NCI-H69 (cell line): ENCODE results near the gene FHL2.
A peak's percentile ranks its signal among the peaks of the same experiment; 100 is the strongest.
"Not testable (repeated sequence)": the region's sequence is repeated elsewhere in the genome, so short reads cannot be mapped to it uniquely, and the experiment has no call there.

Experiments used
- DNase-seq: peaks from one replicate; lab custom pipeline; 2025; lab: John Stamatoyannopoulos, UW

FHL2 gene

DNA sequence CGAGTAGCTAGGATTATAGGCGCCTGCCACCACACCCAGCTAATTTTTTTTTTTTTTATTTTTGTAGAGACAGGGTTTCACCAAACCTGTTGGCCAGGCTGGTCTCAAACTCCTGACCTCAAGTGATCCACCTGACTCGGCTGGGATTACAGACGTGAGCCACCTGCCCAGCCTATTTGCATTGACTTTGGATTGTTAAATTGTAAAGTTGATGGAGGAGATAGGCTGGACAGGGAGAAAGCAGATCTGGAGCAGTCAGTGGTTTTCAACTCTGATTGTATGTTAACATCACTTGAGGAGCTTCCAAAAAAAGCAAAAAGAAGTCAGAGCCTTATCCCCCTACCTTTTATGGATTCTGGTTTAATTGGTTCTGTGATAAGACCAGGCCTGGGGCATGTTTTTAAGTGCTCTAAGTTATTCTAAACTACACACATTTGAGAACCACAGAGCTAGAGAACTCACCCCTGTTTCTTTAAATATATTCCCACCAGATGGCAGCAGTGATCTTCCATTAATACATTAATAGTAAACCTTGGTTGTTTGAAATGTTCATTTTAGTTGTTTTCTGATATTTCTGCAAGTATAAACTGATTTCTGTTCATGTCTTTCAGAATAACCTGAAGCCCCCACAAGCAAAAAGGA is 54.0 kb downstream of the FHL2 start:
- DNase-seq: peak; percentile 14

DNA sequence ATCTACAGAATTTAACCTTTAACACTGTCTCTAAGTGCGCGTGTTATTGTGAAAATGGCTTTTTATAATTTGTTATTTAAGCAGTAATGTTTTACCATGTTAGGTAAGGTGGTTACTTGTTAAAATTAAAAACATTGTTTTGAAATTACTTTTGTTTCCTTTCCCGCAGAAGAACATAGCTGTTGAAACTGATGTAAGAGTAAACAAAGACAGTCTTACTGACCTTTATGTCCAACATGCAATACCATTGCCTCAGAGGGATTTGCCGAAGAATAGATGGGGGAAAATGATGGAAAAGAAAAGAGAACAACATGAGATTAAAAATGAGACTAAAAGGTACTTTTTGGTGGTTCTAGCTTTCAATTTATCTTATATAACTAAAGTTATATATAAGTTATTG is 59.4 kb downstream of the FHL2 start:
- DNase-seq: no peak

DNA sequence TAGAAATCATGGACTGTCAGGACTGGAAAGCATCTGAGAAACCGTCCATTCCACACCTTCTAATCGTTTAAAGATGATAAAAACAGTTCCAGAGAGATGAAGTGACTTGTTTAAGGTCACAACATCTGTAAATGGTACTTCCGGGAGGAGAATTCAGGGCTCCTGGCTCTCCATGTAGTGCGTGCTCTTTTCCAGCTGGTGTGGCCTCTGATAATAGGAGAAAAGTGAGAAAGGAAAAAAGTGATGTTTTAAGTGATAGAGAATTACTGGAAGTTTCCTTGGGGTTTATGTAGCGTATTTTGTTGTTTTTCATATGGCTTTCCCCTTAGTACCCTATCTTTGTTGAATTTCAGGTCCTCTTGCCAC is 60.8 kb downstream of the FHL2 start:
- DNase-seq: no peak

DNA sequence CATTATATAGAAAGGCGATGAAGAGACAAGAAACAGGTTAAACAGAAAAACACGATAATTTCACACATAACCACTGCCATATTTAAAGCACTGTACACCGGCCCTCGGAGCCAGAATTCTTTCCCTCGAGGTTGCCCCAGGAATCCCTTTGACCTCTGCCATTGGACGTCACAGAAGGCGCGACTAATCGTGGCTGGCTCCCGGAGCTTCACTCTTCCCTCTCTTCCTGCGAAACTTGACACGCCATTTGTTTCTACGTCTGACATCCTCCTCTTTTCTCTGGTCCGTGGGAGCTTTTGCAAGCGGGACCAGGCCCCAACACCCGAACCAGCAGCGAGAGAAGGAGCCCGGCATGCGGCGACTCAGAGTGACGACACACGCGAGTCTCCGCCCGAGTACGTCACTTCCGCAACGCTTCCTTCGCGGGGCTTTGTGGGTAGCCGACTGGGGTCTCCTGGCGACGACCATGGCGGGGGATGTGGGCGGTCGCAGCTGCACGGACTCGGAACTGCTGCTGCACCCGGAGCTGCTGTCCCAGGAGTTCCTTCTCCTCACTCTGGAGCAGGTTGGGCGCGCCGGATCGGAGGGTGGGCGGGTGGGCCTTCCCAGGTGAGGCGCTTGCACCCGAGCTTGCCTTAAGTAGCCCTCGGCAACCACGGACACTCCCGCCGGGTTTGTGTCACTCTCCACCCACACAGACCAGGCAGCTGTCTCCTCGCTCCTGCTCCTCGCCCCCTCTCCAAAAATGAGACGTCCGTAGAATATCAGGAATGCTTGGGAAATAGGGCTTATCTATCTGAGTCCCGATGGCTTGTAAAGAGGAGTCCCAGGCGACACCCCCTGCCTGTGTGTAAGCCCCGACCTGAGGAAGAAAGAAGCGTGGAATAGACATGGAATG is 61.5 kb downstream of the FHL2 start, which contains the start of gene C2orf49:
C2orf49 (plus strand) TSS at position 419 of the 898 bp plus-strand sequence; CDS start at position 467, 48 bp downstream.
- peak; percentile 90 for DNase-seq

DNA sequence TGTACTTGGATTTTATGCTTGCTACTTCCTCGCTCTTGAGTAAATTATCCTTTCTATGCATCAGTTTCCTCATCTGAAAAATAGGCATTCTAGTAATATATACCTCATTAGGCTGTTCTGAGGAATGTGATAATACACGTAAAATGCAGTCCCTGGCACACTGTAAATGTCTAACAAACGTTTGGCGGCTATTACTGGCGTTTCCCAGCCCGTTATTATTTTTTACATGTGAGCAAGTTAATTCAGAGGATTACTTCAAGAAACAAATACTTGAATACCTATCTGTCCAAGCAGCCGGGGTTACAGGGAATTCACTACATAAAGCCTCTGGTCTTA is 62.1 kb downstream of the FHL2 start:
- no peak for DNase-seq

DNA sequence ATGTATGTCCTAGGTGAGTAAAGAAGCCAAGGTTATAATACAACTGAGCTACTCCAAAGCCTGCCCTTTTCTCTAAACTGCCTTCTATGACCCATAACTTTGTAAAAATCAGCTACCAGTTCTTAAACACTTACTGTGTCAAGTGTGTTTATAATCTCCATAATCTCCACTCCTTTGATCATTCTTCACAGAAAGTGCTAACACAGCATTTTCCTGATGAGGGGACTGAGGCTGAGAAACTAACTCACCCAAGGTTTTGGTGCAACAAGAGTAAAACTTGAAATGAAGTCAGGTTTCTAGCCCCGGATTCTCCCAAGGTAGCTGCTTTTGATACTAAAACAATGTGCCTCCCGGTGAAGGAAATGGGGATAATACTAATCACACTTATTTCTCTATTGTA is 63.4 kb downstream of the FHL2 start:
- DNase-seq: no peak

DNA sequence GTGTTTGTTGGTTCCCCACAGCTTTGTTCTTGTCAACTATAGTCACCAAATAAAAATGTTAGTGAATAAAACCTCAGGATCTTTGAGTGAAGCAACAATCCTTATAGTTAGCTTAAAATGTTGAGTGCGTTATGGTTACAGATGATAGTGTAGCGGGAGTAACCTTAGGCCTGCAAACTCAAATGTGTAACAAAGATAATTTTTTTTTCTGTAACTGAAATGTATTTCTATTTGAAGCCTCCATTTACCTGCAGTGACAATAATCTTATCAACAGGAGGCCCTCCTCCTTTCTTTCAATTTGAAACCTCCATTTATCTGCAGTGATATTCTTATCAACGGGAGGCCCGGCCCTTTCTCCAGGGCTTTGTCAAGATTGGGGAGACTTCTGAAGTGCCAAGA is 64.6 kb downstream of the FHL2 start:
- no peak for DNase-seq

DNA sequence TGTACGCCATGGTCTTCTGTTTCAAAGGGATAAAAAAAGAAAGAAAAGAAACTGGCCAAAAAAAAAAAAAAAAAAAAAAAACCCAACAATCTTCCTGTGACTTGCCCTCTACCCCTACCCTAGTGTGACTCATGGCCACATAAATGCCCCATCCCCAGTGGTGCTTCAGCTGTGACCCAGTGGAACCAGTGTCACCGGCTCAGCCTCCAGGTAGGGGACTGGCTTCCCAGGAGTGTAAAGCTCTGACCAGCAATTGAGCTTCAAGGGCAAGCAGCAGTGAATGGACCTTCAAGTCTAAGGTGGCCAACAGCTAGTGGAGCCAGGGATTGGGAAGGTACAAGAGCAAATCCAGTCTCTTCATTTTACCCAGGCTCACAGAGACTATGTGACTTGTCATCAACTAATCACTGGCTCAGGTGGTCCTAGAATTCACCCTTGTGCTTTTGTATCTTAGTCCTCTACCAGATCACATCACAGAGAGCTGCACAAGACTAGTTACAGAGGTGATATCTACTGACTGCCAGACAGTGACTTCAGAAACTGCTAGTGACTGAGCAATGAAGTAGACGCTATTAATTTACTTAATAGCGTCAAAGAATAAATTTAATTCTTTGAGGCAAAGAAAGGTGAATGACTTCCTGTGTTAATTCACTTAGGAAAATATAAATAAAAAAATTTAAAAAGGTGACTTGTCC is 68.0 kb downstream of the FHL2 start:
- no peak for DNase-seq

DNA sequence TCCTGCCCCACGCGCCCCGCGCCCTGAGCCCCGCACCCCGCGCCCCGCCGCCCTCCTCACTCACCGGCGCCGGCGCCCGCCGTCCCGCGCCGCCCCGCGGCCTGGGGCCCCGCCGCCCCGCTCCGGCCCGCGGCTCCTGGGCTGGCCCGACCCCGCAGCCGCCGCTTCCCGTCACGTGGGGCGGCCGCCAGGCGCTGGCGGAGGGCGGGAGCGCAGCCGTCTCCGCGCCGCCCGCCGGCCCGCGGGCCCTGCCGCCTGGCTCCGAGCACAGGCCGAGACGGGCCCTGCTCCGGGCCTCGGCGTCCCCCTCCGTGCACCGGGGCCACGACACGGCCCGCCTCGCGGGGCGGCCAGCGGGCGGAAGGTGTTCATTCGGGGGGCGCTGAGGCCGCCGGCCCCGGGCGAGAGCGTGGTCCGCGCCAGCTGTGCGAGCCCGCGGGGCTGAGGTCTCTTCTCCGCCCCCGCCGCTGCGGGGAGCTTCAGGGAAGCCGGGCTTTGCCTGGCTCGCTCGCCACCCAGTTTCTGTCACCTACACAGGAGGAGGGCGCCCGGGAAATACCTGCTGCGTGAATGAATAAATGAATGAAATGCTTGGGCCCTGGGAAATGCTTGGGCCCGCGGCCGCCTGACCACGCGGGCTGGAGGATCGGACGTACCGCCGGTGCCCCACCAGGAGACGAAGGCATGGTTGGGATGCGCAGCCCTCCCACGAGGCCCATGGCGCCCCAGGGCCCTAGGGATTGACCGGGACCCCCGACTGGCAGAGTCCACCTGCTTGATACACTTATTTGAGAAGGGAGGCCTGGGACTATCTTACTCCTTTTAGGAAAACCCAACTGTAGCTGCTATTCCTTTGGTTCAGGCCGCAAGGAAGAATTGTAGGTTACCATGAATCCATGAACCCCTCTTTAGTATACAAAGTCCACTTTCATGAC is 69.0 kb downstream of the FHL2 start, which contains the start of gene TGFBRAP1:
TGFBRAP1 (minus strand) TSS at position 175 of the 935 bp plus-strand sequence. CDS start 21,434 bp downstream, outside the sequence.
- DNase-seq: peak; percentile 70

DNA sequence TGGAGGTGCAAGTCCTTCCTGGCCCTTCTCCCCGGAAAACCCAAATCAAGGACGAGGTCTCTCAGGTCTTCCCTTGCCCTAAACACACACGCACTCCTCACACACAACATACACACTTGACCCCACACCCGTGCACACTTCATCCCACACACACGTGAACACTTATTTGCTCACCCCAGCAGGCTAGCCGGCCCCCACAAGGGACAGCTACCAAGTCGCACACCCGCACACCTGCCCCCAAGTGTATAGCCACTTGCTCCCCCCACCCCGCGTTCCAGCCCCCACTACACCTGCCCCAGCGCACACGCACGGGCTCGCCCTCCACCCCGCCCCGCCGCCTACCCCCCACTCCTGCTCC is 69.7 kb downstream of the FHL2 start:
- peak; percentile 44 for DNase-seq

DNA sequence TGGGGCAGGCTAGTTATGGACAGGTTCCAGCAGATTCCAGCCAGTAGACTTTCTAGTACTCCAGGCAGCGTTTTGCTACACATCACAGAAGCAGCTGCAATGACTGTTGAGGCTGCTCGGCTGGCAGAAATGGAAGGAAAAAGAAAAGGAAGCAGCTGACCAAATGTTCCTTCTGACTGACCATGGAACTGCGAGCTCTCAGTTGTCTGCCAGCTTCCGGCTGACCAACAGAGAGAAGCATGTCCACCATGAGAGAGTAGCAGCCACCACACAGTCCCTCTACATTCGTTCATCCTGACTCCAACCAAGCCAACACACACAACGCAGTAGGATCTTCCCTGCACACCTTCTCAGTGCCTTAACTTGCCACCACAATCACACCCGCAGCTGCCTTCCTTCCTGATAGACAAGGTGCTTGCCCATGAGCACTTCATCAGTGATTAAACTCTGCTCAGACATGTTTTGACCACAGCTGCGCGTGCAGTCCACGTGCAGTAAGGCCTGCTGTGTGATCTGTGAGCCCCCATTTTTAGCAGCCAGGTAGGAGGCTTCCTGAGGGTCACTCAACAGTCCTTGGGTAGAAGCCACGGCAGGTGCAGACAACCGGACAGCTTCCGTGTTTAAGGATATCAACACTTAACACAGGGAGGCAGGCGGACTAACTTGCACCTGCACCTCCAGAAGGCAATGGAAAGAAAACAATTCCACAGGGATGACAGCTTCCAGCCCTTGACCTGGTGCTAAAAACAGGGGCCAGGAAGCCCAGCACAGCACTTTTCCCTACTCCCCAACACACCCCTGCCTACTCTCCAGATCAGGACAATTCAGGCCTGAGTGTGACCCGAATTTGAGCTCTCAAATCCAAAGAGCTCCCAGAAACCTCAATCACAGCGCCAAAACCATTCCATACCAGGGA is 70.3 kb downstream of the FHL2 start:
- DNase-seq: peak; percentile 44

DNA sequence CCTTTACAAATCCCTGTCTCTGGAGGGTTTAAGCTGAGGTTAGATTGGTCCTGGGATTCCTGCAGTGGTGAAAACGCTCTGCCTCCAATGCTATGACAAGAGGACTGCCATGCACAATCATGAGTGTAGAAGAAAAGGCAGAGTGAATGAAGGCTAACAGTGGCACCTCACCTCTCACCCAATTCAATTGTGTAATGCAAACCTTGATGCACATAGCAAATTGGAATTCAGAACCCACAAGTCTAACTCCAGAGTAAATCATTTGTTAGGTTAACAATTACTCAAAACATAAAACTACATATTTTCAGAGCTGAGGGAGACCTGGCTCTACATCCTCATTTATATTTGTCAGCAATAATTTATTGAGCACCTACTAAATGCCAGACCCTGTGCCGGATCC is 71.2 kb downstream of the FHL2 start:
- no peak for DNase-seq

DNA sequence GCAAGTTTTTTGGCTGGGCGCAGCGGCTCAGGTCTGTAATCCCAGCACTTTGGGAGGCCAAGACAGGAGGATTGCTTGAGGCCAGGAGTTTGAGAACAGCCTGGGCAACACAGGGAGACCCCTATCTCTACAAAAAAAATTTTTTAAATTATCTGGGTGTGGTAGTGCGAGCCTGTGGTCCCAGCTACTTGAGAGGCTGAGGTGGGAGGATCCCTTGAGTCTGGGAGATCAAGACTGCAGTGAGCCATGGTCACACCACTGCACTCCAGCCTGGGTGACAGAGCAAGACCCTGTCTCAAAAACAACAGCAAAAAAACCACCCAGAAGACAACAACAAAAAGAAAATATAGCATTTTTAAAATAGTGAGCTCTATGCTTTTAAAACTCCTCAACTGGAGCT is 71.6 kb downstream of the FHL2 start:
- DNase-seq: not testable (repeated sequence)

DNA sequence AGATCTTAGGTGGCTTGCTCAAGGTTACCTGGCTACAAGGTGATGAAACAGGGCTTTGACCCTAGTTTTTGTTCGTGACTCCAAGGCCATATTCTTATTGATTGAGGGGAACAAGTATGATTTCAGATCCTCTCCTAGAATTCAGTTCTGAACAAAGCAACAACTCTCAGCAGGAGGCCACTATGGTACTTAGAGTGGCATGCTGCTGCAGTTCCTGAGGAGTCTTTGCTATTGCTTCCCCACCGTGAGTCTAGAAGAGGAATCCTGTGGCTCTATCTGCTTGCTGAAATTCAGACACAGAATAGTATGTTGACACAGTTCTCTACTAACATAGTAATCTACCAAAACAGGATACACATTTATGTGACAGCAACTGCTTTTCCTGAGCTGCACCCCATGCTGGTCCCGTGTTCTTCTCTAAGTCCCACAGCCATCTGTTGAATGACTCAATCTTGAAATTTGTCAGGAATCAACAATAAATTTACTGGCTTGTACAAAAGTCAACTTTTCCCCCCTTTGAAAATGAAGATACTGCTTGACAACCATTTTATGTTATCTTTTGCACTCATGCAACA is 73.4 kb downstream of the FHL2 start:
- peak; percentile 3 for DNase-seq

DNA sequence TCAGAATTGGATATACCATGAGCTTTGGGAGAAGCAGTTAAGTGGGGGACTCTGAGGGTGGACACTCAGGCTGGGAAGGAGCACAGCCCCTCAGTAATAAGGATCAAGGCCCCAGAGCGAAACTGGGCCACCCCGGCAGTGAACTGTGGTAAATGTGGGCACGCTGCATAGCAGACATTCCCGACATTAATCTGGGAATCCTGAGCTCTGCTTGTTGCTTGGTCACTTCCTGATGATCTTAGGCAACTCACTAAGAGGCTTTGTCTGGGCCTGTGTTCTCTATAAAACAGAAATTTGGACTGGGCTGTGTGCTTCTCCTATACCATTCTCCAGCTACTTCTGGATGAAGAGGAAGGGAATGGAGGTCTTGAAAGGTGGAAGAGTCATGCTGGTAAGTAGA is 74.1 kb downstream of the FHL2 start:
- no peak for DNase-seq

DNA sequence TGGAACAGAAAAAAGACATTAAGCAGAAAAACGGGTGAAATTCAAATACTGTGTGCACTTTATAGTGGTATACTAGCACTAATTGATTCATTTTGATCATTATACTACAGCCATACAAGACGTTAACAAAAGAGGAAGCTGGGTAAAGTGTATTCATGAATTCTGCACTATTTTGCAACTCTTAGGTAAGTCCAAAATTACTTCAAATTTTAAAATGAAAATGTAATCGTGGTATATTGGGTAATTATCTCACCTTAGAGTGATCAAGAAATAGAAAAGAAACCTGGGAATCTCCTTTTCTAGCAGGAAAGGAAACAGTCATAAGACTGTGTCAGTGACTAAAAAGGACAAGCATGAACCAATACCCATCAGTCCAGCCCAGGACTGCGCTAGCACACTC is 74.8 kb downstream of the FHL2 start:
- DNase-seq: no peak

DNA sequence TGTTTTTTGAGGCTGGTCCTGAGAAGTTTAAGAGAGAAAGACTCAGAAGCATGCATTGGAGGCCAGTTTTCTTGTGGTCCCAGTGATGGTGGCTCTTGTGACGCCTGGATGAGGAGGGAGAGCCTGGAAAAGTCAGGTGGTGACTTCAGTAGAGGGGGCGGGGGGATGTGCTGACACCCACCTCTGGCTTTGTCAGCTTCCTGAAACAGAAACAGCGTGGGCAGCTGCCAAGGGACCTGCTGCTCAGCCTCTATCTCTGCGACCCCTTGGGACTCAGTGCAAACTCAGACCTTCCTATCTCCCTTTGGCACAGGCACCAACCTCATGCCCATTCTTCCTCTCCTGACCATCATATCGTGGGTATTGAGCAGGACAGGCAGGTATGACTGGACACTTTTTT is 75.7 kb downstream of the FHL2 start:
- no peak for DNase-seq

DNA sequence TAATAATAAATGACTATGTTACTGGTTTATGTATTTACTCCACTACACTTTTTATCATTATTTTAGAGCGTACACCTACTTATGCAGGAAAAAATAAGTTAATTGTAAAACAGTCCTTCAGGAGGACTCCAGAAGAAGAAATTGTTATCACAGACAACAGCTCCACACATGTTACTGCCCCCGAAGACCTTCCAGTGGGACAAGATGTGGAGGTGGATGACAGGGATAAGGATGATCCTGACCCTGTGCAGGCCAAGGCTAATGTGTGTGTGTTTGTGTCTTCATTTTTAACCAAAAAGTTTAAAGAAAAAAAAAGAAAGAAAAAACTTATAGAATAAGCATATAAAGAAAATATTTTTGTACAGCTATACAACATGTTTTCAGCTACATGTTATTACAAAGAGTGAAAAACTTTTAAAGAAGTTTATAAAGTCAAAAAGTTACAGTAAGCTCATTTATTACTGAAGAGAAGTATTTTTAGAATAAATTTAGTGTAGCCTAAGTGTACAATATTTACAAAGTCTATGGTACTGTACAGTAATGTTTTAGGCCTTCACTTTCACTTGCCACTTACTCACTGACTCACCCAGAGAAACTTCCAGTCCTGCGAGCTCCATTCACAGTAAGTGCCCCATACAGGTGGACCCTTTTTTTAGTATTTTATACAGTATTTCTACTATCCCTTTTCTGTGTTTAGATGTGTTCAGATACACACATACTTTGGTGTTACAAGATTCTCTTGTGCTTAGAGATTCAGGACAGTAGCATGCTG is 76.8 kb downstream of the FHL2 start:
- DNase-seq: no peak

DNA sequence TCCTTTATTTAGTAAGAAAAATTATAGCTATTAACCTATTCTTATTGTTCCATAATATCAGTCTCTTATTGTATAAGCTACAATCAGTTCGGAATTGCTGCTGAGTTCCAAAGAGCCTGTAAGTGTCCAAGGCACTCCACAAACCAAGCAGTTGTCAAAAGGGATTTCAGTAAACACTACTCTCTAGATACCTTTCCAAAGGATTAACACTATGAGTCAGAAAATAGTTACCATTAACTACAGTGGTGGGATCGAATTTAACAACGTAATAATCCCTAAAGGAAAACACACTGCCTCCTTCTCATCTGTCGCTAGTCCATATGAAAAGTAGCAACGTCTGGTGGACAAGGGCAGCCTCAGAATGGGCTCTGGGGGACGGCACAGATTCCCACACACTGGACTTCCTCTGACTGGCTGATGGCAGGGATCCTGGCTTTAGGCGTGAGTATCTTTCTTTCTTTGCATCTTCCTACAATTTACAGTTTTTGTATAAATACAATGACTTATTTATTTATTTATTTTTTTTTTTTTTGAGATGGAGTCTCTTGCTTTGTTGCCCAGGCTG is 78.1 kb downstream of the FHL2 start:
- no peak for DNase-seq
